GM21529 (cell line): ENCODE data around the gene MSI2.
A peak's percentile ranks its signal among the peaks of the same experiment; 100 is the strongest.

ENCODE experiments used
- ATAC-seq: cut with Tn5 transposase; IDR thresholded peaks from one replicate; pipeline ENCODE4 v1.9.1; 2021; ENCODE audit not compliant: unreplicated experiment

The MSI2 gene

DNA sequence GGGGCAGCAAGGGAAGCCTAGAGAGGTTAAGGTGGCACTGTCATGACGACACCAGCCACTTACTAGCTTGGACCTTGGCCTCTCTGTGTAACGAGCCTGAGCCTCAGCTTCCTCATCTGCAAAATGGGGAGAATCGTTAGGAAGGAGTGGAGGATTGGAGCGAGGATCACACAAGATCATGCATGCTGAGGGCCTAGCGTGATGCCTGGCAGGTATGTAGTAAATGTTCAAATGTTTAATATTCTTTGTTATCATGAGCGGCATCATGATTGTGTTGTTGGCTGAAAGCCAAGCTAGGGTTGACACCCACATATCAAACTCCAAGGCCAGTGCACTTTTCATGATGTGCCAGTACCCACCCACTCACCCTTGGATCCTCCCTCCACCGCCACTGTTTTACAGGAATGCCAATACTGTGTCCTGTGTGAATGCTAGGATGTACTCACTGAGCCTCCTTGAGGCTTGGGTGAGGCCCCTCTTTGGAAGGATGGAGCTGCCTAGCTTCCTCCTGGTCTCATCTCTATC is 192.5 kb downstream of the MSI2 start:
- no peak for ATAC-seq

DNA sequence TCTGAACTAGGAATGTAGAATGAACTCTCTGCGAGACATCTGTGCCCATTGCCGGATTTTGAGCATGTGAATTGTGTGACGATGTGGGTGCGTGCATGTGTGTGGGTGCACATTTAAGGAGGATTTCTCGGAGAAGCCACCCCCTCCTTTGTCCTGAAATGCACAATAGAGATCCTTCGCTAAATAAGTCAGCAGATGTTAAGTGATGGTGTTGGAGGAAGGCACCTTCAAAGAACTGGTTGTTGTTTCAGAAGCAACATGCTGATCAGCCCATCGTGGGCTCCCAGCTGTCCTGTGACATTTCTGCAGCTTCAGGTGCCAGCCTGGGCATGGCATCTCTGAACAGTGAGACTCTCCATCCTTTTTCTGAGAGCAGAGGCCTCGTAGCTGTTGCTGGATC is 194.9 kb downstream of the MSI2 start:
- no peak for ATAC-seq

DNA sequence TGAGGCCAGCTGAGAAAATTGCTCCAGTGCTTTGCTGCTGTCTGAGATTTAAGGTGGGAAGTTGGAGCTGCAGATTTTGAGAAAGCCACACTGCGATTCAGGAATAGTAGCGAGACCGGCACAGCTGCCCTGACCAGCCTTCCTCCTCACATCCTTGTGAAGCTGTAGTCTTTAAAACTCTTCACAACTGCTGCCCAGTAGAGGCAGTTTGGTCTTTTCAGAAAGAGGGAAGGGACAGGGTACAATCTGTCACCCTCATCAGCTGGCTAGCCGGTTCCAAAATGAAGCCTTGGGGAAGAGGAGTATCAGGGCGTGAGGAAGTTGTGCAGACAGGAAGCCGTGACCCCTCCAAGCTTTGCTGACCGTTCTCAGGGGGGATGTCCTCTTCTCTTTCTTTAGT is 195.3 kb downstream of the MSI2 start:
- no peak for ATAC-seq

DNA sequence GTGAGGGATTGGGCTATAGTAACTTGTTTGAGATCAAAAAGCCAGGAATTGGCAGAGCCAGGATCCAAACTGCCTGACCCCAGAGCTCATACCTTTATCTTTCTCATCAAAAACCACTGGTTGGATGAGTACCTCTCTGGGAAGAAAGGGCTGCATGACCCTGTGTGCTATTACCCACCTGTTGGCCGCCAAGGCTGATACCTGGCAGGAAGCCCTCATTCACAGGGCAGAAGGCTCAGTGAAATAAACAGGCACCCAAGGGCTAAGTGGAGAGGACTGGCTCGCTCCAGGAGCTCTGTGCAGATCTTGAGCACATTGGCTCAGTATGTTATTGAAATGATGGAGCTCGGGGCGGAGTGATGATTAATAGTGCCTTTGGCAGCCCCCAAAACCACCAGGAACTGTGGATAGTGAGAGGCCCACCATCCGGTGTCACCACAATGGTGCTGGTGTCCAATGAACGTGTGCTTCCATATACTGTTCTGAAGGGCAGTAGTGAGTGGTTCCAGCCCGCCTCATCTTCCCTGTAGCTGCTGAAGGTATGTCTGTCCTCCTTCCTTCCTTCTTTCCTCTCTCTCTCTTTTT is 197.6 kb downstream of the MSI2 start:
- ATAC-seq: no peak

DNA sequence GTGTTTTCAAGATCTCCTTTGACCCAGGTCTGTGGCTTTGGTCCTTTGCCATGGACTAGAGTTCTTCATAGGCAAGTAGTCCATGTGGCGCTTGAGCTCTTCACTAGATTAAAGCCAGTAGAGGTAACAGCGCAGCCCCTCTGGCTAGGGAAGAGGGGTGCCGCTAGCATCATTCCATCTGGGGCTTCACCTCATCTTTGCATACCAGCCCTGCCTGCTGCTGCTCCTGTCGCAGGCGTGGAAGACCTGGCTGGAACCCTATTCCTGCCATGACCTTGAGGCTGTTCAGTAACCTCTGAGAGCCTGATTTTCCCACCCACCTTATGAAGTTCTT is 198.4 kb downstream of the MSI2 start:
- no peak for ATAC-seq

DNA sequence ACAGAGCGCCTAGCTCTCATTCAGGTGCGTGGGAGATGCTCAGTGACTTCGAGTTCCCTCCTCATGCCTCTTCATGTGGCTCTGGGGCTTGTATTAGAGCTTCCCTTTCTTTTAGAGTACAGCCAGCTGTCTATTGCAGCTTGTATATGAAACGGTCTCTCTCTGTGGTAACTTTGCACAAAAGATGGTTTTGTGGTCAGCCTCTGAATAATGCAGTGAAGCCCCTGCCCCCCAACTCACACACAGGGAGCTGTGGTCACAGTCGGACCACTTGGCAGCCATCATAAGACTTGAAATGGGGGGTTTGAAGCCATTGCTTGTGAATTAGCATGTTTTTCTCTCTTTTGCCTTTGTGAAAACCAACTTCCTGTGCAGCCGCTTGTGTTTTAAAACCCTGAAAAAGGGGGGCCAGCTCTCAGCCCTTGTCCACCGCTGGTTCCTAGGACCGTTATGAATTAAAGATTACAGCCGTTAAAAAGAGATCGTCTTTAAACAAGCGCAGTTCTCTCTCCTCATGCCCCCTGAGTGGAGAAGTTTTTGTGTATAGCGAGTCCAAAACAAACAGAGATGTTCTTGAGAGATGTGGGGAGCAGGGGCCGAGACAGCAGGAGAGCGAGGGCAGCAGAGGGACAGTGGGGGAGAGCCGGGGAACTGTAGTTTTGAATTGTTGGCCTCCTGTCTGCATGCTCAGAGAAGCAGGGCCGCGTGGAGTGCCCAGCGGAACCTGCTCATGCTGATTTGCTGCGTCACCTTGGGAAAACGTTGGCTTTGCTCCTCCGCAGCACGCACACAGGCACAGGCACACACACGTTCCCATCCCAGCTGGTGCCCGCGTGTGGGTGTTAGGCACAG is 199.0 kb downstream of the MSI2 start:
- ATAC-seq: peak; percentile 63

DNA sequence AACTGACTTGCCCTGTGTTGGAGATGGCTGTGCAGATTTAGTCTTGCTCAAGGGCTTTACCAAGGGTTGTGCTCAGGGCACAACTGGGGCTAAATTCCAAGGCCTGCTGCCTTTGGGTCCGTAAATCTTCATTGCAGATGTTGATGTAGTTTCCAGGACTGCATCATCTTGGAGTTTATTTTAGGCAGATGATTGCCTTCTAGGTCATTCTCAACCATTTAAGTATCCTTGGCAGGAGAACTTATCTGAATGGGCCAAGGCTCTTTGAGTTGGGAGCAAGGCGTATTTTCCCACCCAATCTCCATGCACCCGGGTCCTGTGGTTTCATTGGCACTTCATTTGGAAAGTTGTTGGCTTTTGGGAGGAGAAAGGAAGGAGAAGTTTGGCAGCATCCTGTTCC is 200.3 kb downstream of the MSI2 start:
- no peak for ATAC-seq

DNA sequence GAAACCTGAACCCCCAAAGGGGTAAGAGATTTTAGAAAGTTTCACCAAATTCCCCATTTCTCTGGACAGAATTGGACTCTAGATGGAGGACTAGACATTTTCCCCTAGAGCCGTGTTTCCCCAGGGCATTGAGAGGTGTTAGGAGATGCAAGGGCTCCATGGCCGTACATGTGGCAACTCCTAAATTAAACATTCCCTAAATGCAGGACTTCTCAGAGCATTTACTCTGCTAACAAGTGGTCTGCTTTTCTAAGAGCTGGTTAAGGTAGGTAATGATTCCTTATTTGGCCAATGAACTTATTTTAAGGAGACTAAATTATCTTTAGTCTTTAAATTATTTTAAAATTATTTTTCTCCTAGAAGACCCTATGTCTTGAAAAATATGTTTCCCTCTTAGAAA is 200.9 kb downstream of the MSI2 start:
- ATAC-seq: no peak

DNA sequence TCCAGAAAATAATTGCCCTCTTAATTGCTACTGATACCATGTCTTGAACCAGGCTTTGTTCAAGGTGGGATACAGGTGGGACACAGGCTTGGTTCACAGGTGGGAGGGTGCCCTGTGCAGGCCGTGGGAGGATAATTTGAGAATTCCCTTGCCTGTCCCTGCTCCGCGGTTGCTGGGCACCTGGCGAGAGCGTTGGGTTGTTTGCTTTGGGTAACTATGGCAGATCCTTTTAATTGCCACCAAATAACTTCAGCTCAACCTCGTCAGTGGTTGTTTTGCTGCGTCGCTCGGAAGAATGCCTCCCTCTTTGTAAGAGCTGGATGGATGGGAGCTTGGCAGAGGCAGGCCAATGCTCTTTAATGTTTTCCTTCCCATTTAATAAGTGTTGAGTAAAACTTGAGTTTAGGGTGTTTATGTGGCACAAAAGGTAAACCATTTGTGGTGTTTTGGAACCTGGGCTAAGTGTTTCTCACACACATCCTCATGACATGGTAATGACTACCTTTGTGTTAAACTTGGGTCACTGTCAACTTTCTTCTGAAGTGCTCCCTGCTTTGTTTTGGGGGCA is 202.5 kb downstream of the MSI2 start:
- ATAC-seq: no peak

DNA sequence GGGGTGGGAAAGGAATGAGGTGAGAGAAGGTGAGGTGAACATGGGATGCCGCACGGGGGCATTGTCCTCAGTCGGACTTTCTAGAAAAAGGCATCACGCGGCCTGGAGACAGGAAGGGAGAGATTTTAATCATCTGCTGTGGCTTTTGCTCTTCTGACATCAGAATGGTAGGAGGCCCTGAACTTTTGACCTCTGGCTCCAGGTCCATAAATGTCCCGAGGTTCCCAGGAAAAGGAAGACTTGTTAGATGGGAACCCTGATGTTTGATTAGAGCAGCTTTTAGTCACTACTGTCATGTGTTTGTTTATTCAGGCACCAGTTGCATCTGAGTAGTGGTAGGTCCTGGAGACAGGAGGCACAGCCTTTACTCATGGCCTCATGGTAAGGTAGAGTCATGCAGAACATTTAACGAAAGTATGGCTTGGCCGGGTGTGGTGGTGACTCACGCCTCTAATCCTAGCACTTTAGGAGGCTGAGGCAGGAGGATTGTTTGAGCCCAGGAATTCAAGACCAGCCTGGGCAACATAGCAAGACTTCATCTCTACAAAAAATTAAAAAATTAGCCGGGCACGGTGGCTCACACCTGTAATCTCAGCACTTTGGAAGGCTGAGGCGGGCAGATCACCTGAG is 203.1 kb downstream of the MSI2 start:
- peak; percentile 26 for ATAC-seq

DNA sequence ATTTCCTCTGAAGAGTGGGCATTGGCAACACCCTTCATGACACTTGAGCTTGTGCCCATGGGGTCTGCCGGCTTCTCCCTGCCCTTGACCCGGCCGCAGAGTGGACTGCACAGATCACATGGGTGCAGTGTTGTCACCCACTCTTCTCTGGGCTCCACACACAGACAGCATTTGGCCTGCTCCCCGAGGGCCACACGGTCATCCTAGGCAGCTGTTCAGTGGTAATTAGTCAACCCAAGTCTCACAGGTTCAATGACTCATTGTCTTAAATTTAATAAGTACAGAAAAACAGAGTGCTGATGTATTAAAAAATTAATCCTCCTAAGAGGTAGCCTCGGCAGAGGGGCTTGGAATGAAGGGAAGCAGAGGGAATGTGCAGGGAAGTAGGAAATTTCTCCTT is 204.8 kb downstream of the MSI2 start:
- no peak for ATAC-seq

DNA sequence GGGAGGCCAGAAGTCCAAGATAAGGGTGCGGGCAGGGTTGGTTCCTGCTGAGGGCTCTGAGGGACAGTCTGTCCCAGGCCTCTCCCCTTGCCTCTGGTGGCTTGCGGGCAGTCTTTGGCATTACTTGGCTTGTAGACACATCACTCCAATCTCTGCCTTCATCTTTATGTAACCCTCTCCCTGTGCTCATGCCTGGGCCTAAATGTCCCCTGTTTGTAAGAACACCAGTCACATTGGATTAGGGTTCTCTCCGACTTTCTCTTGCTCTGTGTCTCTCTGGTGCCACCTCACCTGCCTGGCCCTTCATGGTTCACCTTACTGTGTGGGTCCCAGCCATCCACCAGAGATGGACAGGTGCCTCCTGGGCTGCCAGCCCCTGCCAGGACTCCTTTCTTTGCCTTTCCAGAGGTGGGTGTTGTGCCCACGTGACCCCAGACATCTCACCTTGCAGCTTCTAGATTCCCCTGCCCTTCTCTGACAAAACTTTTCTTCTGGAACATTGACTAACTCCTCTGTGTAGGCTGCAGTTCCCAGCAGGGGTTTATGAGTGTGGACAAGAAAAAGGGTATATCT is 205.8 kb downstream of the MSI2 start:
- no peak for ATAC-seq

DNA sequence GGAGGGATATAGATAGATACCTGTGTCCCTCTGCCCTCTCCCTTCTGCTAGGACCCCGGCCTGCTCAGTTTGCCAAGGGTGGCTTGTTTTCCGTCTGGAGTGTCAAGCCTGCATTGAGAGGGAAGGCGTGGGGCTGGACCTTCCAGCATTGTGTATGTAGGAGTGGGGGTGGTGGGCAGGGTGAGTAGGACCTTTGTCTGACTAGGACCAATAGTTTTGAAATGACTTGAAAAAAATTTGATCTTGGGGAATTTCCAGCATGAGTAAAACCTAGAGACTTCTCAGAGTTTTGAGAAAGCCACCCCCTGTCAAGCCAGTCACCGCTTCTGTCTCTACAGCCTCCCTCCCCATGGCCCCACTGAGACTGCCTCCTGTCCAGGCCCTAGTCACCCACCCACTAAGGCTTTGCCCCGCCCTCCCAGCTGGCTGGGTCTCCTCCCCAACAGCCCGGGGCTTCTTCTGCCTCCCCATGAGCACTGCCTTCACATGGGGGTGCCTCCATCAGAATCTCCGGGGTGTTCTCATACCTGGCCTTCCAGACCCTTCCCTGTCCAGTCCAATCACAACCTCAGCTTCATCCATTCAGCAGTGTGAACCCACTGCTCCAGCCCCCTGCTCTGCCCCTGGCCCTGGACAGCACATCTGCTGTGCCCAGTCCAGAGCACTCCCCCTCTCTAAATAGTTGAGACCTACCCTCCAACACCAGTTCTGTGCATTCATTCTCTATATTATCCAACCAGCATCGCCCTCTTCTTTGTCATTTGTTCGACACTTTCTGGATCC is 207.0 kb downstream of the MSI2 start:
- ATAC-seq: peak; percentile 87

DNA sequence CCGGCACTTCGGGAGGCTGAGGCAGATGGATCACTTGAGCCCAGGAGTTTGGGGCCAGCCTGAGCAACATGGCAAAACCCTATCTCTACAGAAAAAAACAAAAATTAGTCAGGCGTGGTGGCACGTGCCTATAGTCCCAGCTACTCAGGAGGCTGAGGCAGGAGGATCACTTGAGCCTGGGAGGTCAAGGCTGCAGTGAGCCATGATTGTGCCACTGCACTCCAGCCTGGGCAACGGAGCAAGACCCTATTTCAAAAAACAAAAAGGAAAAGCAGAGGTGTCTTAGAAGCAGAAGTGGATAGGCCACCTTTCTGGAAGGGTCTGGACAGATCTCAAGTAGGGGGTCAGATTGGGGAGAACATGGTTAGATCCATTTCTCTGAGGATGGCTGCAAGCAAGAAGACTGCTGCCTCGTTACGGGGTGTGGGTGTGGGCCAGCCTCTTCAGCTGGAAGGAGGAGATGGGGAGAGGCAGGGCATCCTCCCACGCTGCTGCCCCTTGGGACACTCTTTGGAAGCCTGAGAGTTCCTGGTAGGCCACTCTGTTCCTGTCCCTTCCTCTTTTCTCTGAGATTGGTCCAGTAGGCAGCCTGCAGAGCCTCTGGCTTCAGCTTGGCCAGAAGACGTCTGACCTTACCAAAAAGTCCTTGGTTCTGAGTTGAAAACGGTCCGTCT is 208.0 kb downstream of the MSI2 start:
- ATAC-seq: no peak

DNA sequence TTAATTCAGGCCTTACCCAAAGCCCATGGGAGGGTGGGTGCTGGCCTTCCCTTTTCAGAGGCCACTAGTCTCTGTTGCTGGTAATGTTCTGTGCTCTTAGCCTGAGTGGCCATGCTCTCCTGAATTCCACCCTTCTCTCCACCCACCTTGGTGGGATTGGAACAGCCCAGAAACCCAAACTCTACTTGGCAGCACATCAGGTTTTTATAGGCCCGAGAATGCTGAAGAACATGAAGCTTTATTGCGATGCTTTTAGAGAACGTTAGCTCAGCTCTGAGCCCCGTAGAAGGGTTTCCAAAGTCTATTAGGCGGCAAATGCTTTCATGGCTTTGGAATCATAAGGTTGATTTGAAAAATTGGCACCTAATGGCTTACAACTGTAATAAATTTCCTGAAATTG is 209.3 kb downstream of the MSI2 start:
- ATAC-seq: no peak

DNA sequence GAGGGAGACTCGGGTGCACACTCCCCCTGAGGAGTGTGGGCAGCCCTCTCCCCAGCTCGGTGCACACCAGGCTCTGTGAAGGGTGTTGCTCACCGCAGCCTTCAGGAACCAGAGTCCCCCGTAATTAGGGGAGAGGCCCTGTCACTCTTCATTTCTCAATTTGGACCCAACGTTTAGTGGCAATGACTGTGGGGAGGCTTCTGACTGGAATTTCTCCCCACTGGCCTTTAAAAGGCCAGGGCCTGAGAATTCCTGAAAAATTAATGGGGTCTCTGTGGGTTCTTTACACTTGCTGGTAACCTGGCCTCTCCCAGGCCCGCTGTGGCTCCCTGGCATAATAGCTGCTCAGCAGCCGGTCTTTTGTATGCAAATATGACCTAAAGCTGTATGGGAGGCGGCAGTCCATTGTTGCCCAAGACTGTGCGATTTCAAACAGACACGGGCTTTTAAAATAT is 209.7 kb downstream of the MSI2 start:
- no peak for ATAC-seq

DNA sequence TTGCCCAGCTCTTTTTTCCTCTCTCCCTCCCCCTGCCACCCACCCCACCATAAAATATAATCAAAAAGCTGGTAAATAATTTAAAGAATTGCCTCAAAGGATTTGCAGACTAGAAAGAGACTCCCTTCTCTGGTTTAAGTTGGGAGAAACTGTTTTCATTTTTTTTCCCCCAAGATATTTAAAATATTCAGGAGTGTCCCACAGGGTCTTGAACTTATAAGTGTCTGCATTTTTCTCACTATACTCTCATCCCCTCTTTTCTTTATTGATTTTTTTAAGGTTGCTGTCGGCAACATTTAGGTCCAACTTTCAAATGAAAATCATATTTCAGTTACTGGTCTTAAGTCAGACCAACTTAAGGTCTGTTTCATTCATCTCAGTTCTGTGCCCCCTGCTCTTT is 210.2 kb downstream of the MSI2 start:
- no peak for ATAC-seq

DNA sequence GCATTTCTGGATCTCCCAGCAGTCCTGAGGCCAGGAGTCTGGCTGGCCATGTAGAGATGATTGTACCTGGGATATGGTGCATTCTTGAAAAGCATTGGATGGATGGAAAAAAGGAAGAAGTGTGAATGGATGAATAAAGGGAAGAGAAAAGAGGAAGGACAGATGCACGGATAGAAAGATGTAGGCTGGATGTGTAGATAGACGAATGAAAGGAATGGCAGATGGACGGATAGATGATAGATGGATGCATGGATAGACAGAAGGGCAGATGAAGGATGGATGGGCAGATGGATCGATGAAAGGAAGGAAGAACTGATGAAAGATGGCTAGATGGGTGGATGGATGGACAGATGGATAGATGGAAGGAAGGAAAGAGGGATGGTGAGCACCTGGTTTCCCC is 210.9 kb downstream of the MSI2 start:
- ATAC-seq: no peak

DNA sequence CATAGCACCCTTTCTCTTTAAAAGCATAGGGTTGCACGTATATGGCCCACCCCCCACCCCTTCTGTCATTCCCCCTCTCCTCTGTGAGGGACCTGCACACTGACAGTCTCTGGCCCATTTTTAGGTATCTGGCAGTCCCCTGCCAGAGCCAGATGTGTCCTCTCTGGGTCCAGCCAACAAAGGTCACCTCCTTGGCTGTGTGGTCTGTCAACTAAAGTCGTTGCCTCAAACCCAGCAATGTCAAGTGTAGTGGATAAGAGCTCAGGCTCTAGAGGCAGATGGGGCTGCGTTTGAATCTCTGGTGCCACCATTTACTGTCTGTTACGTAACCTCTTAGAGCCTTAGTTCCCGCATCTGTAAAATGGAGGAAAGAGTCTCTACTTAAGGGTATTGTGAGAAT is 211.5 kb downstream of the MSI2 start:
- ATAC-seq: no peak
